KOPT-K1 (cell line): Measurements from ENCODE around the gene SNAP47.

ENCODE experiments used
- H3K27ac ChIP-seq: fragments of 200-600 bp; sonication (generic); 2 replicates; pipeline ENCODE4 v1.5.1; 2016; ENCODE audit warnings: antibody characterized with exemption, mild to moderate bottlenecking, low read depth, low read length; ENCODE audit not compliant: poor library complexity, severe bottlenecking
- H3K36me3 ChIP-seq: fragments of 200-600 bp; sonication (generic); 2 replicates; pipeline ENCODE4 v1.5.1; 2017; ENCODE audit warnings: antibody characterized with exemption, mild to moderate bottlenecking, low read length, moderate library complexity; ENCODE audit not compliant: insufficient read depth
- H3K9me3 ChIP-seq: fragments of 200-600 bp; sonication (generic); 2 replicates; pipeline ENCODE4 v1.5.1; 2017; ENCODE audit warnings: antibody characterized with exemption, low read length, mild to moderate bottlenecking; ENCODE audit not compliant: insufficient read depth, poor library complexity, severe bottlenecking

Gene SNAP47

GRCh38 chr1:227739636-227740035 is 4.4 kb downstream of the SNAP47 start:
- H3K9me3 ChIP-seq = no peaks in the 10 kb centered on the region
- H3K36me3 ChIP-seq = peaks cover 10% of the 10 kb centered on the region; the same call in 1 of the 2 replicates

DNA sequence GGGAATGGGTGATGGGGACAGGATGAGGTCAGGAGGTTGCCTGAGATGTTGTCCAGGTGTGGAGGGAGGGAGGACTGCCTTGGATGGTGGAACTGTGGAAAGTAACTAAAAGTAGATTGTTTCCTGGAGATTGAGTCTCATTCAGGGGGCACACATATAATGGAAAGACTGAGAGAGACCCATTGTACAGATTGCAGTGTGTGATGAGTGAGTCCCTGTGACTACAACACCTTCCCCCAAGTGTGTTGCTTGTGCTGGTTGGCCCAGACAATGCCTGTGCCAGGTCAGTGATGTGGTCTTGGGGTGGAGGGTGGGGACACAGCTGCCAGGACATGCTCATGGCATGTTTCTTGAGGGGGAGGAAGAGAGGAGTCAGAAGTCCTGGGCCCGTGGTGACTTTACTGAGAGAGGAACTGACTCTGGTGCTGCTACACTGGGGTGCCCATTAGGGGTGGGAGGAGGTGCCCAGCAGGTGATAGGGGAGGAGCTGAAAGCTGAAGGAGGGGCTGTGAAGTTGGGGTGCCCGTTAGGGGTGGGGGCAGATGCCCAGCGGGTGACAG is 5.2 kb downstream of the SNAP47 start:
- no peak overlapping the region for H3K27ac ChIP-seq
- H3K9me3 ChIP-seq = no peaks in the 10 kb centered on the region
- peaks cover 10% of the 10 kb centered on the region; the same call in 1 of the 2 replicates for H3K36me3 ChIP-seq

More at GRCh38 chr1:227739636-227740035, 4.4 kb downstream of the SNAP47 start:
- H3K27ac ChIP-seq = no peak overlapping the region

- Histone ChIP-seq H3K36me3 (peaks cover 10% of the 10 kb centered on the region; the same call in 1 of the 2 replicates), H3K9me3 (no peaks in the 10 kb centered on the region), H3K27ac (no peak overlapping the region)
Observed at GRCh38 chr1:227741166-227741870, 6.1 kb downstream of the SNAP47 start.

DNA sequence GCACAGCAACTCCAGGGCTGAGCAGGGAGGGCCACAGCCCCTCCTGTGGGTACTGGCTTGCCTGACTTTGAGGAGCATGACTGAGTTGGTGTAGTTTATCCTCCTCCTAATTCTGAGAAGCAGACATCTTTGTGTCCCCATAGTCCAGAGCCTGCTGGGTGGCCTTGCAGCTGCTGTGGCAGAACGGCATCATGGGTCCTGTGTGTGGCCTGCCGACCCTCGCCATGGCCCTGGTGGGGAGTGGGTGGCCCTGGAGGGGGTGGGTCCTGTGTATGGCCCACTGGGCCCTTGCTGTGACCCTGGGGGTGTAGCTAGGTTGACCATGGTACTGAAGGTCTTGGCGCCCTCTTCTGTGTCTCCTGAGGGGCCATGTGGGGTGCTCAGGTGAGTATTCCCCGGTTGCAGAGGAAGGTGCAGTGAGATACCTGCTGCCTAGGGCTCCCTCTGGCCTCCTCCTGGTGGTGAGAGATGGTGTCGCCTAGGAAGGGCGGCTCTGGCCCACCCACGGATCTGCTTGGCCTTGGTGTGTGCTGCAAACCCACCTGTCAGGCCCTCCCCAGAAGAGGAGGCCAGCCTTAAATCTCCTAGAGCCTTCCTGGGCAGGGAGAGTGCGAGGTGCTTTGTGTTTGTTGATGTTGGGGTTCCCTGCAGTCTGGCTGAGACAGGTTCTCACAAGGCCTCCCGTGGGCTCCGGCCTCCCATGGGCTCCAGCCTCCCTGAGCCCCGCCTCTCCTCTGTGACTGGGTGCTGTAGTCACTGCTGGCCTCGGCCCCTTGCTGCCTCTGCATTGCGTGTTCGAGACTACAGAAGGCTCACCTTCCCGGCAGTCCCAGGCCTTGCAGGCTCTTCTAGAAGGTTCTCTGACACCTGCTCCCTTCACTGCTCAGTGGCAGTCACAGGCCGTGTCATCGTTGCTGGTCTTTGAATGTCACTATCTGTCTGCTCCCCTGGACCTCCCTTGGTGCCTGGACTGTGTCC is 7.8 kb downstream of the SNAP47 start:
- H3K9me3 ChIP-seq = no peaks in the 10 kb centered on the region
- H3K27ac ChIP-seq = no peak overlapping the region
- H3K36me3 ChIP-seq = peaks cover 17% of the 10 kb centered on the region

DNA sequence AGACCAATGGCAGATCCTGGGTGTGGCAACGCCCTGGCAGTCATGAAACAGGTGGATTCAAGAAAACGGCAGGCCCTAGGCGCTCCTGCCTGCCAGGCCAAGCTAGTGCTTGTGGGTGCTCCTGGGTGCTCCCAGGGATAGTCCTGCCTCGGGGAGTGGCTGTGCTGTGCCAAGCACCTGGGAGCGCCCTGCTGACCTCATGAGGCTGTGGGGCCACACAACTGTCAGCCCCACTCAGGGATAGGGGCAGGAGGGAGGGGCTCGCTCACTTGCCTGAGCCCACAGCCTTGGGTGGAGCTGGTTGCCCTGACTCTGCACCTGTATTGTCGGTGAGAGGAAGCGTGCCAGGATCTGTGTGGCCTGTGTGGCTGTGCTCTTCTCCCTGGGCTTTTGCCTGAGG is 9.4 kb downstream of the SNAP47 start:
- Histone ChIP-seq H3K27ac (no peak overlapping the region), H3K9me3 (no peaks in the 10 kb centered on the region), H3K36me3 (peaks cover 32% of the 10 kb centered on the region)

GRCh38 chr1:227745568-227746265 is 10.5 kb downstream of the SNAP47 start:
- Histone ChIP-seq H3K36me3 (peaks cover 34% of the 10 kb centered on the region), H3K9me3 (no peaks in the 10 kb centered on the region), H3K27ac (no peak overlapping the region)

DNA sequence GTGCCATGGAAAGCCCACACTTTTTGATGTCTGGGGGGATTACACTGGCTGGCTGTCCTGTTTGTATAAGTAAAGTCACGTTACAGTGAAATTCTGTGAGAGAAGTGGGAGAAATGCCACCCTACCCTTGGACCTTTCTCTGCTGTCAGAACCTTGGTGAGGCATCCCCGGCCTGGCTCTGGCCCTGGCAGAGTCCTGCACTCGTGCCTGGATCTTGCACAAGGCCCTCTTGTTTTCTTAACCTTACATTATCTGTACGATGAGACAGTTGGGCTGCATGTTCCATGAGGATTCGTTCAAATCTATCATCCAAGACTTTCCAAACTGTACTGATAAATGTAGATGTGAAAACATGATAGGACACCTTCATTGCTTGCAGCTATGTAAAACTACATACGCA is 11.4 kb downstream of the SNAP47 start:
- H3K36me3 ChIP-seq = peaks cover 42% of the 10 kb centered on the region
- no peaks in the 10 kb centered on the region for H3K9me3 ChIP-seq
- no peak overlapping the region for H3K27ac ChIP-seq

- Histone ChIP-seq H3K9me3 (no peaks in the 10 kb centered on the region), H3K27ac (no peak overlapping the region), H3K36me3 (peaks cover 48% of the 10 kb centered on the region)
Observed at GRCh38 chr1:227747382-227747781, 12.1 kb downstream of the SNAP47 start.

DNA sequence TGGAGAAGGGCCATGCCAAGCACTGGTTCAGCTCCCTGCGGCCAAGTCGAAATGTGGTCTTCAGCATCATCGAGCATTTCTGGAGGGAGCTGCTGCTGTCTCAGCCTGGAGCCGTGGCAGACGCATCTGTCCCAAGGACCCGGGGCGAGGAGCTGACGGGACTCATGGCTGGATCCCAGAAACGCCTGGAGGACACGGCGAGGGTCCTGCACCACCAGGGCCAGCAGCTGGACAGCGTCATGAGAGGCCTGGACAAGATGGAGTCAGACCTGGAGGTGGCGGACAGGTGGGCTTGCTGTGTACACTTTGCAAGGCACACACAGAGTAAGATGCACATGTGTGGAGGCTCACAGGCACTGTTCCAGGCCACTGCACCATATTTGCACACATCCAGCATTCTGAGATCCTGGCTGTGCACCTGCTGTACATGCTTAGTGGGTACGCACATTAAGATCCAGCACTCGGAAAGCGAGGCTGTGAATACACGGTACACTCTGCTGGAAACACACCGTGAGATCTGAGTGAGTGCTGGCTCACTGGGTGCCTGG is 12.8 kb downstream of the SNAP47 start:
- Histone ChIP-seq H3K36me3 (peaks cover 54% of the 10 kb centered on the region), H3K27ac (no peak overlapping the region), H3K9me3 (no peaks in the 10 kb centered on the region)

GRCh38 chr1:227748496-227749182 is 13.4 kb downstream of the SNAP47 start:
- Histone ChIP-seq H3K9me3 (no peaks in the 10 kb centered on the region), H3K36me3 (peaks cover 59% of the 10 kb centered on the region), H3K27ac (no peak overlapping the region)

- Histone ChIP-seq H3K9me3 (no peaks in the 10 kb centered on the region), H3K36me3 (peaks cover 64% of the 10 kb centered on the region), H3K27ac (no peak overlapping the region)
Observed at GRCh38 chr1:227749225-227749624, 14.0 kb downstream of the SNAP47 start.

- Histone ChIP-seq H3K9me3 (no peaks in the 10 kb centered on the region), H3K36me3 (peaks cover 65% of the 10 kb centered on the region), H3K27ac (no peak overlapping the region)
Observed at GRCh38 chr1:227749916-227750710, 14.9 kb downstream of the SNAP47 start.

GRCh38 chr1:227753999-227754711 is 18.9 kb downstream of the SNAP47 start:
- peaks cover 81% of the 10 kb centered on the region for H3K36me3 ChIP-seq
- H3K9me3 ChIP-seq = no peaks in the 10 kb centered on the region
- H3K27ac ChIP-seq = no peak overlapping the region
